ENCODE data around the gene SEBOX.

Gene SEBOX

DNA sequence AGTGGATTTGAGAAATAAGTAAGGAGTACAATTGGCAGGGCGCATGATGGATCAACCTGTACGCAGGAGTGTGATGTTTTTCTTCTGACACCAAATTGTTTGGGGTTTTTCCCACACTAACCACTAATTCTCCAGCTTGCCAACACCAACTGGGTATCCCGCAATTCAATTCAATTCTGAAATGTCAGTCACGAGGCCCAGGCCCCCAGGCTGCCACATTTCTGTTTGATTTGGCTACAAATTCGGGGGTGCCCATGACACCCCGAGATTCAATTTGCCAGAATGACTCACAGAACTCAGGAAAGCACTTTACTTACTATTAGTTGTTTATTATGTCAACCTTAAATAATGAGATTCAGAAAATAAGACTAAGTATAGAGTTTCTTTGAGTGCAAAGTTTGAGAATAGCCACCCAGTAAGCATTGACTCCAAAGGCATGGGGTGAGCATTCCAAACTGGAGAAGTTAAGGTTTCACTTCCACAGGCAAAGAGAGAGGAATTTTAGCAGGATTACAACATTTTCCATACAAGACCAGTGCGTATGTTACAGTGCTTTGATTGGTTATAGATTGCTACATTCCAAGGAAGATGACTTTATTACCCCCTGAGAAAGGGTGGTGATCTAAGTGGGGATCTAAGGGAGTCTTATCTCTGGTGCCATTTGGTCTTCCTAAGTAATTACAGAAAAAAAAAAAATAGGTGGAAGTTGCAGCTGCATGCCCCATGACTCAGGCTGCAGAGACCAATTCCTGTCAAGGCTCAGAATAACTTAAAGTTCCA lies 29.5 kb upstream of the SEBOX start:
- no peak for DNase-seq (ENCODE audit: low read depth in 2 of 3, low spot score in 2 of 3)

- no peak for DNase-seq (ENCODE audit: low read depth in 2 of 3, low spot score in 2 of 3)
Observed at GRCh38 chr17:28392491-28392890, 27.5 kb upstream of the SEBOX start.

- DNase-seq (ENCODE audit: low read depth in 2 of 3, low spot score in 2 of 3) = no peak
Observed at GRCh38 chr17:28391401-28391800, 26.4 kb upstream of the SEBOX start.

GRCh38 chr17:28390984-28391383 lies 26.0 kb upstream of the SEBOX start:
- DNase-seq (ENCODE audit: low read depth in 2 of 3, low spot score in 2 of 3) = no peak

GRCh38 chr17:28390563-28390962 lies 25.6 kb upstream of the SEBOX start:
- no peak for DNase-seq (ENCODE audit: low read depth in 2 of 3, low spot score in 2 of 3)

DNA sequence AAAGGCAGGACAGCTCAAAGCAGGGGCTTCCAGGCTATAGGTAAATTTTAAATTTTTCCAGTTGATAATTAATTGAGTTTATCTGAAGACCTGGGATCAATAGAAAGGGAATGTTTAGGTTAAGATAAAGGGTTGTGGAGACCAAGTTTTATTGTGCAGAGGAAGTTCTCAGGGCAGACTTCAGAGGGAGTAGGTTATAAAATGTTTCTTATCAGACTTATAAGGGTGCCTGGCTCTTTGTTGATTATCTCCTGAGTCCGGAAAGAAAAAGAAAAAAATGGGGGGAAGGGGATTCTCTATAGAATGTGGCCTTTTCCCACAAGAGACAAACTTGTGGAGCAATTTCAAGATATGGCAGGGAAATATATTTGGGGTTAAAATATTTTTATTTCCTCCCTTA lies 25.1 kb upstream of the SEBOX start:
- no peak for DNase-seq (ENCODE audit: low read depth in 2 of 3, low spot score in 2 of 3)

DNA sequence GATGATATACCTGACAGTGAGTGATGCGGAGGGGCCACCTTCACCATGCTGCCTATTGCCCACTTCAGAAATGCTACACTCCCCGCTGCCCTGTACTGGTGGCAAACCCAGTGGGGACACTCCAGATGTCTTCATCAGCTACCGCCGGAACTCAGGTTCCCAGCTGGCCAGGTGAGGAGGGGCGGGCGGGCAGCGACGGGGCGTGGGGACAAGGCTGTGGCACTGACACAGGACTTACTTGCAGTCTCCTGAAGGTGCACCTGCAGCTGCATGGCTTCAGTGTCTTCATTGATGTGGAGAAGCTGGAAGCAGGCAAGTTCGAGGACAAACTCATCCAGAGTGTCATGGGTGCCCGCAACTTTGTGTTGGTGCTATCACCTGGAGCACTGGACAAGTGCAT lies 23.1 kb upstream of the SEBOX start:
- DNase-seq (ENCODE audit: low read depth in 2 of 3, low spot score in 2 of 3) = no peak

DNA sequence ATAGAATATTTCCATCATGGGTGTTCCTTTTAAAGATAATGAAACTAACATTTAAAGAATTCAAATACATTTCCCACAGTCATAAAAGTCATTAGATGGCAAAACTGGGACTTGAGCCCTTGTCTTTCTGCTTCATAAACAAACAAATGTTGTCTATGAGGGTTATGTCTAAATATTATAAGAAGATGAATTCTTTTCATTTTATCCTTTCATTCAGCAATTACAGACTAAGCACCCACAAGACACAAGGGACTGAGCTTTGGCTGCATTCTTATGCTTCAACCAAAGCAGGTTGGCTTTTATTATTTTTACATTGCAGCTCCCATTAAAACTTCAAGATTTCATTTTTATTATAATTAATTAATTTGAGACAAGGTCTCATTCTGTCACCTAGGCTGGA lies 21.4 kb upstream of the SEBOX start:
- DNase-seq (ENCODE audit: low read depth in 2 of 3, low spot score in 2 of 3) = no peak

- DNase-seq (ENCODE audit: low read depth in 2 of 3, low spot score in 2 of 3) = no peak
Observed at GRCh38 chr17:28385406-28385805, 20.4 kb upstream of the SEBOX start.

DNA sequence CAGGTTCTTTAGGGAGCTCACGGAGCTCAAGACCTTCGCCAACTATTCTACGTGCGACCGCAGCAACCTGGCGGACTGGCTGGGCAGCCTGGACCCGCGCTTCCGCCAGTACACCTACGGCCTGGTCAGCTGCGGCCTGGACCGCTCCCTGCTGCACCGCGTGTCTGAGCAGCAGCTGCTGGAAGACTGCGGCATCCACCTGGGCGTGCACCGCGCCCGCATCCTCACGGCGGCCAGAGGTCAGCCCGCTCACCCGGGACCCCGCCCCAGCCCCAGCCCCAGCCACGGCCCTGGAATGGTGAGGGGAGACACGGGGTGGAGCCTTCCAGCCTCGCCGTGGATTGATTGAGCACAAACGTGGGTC lies 20.0 kb upstream of the SEBOX start:
- no peak for DNase-seq (ENCODE audit: low read depth in 2 of 3, low spot score in 2 of 3)

- peak in 2 of 3 experiments; percentile 39 to 48 for DNase-seq (ENCODE audit: low read depth in 2 of 3, low spot score in 2 of 3)
Observed at GRCh38 chr17:28384281-28385036, 19.5 kb upstream of the SEBOX start.

DNA sequence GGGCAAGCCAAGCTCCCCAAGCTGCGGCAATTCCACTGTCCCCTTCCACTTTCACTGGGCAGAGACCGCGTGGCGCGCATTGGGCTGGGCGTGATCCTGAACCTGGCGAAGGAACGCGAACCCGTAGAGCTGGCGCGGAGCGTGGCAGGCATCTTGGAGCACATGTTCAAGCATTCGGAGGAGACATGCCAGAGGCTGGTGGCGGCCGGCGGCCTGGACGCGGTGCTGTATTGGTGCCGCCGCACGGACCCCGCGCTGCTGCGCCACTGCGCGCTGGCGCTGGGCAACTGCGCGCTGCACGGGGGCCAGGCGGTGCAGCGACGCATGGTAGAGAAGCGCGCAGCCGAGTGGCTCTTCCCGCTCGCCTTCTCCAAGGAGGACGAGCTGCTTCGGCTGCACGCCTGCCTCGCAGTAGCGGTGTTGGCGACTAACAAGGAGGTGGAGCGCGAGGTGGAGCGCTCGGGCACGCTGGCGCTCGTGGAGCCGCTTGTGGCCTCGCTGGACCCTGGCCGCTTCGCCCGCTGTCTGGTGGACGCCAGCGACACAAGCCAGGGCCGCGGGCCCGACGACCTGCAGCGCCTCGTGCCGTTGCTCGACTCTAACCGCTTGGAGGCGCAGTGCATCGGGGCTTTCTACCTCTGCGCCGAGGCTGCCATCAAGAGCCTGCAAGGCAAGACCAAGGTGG lies 16.3 kb upstream of the SEBOX start:
- no peak for DNase-seq (ENCODE audit: low read depth in 2 of 3, low spot score in 2 of 3)

- DNase-seq (ENCODE audit: low read depth in 2 of 3, low spot score in 2 of 3) = no peak
Observed at GRCh38 chr17:28379814-28380801, 15.1 kb upstream of the SEBOX start.

GRCh38 chr17:28372945-28373274 lies 7.9 kb upstream of the SEBOX start:
- DNase-seq (ENCODE audit: low read depth in 2 of 3, low spot score in 2 of 3) = no peak

DNA sequence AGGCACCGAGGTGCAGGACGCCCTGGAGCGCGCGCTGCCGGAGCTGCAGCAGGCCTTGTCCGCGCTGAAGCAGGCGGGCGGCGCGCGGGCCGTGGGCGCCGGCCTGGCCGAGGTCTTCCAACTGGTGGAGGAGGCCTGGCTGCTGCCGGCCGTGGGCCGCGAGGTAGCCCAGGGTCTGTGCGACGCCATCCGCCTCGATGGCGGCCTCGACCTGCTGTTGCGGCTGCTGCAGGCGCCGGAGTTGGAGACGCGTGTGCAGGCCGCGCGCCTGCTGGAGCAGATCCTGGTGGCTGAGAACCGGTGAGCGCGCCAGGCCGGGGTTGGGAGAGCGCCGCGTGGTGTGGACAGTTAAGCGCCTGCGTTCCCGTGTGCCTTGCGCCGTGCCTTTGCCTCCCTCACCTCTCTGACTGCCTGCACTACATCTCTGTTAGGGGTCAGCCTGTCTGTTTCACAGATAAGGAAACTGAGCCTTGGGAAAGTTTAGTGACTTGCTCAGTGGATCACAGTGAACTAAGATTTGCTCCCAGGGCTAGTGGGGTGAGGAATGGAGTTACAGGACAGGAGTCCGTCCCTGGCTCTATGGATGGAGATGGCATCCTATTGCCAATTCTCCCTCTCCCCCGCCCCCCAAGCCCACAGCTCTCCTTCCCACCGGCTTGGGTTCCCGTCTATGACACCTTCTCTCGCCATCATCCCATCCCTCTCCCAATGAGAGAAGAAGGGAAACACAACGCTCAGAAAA lies 7.4 kb upstream of the SEBOX start:
- DNase-seq (ENCODE audit: low read depth in 2 of 3, low spot score in 2 of 3) = no peak

- peak; percentile 76 to 80 (median 78) for DNase-seq (ENCODE audit: low read depth in 2 of 3, low spot score in 2 of 3)
Observed at GRCh38 chr17:28371245-28372202, 6.5 kb upstream of the SEBOX start, which contains the start of gene SARM1. Gene SARM1, plus strand, starts transcription at chr17:28371694. Its CDS starts 339 bp downstream, at chr17:28372033.

- DNase-seq (ENCODE audit: low read depth in 2 of 3, low spot score in 2 of 3) = no peak
Observed at GRCh38 chr17:28370744-28371103, 5.7 kb upstream of the SEBOX start.

- DNase-seq (ENCODE audit: low read depth in 2 of 3, low spot score in 2 of 3) = no peak
Observed at GRCh38 chr17:28370035-28370743, 5.2 kb upstream of the SEBOX start, which contains the start of gene VTN. Gene VTN, minus strand, starts transcription at chr17:28370307. Its CDS starts 104 bp downstream, at chr17:28370203.

Measured in activated CD8-positive, alpha-beta memory T cell treated with anti-CD3 and anti-CD28 coated beads for 48 hours (primary cell).